ENCODE data around the gene CCDC40.

DNA sequence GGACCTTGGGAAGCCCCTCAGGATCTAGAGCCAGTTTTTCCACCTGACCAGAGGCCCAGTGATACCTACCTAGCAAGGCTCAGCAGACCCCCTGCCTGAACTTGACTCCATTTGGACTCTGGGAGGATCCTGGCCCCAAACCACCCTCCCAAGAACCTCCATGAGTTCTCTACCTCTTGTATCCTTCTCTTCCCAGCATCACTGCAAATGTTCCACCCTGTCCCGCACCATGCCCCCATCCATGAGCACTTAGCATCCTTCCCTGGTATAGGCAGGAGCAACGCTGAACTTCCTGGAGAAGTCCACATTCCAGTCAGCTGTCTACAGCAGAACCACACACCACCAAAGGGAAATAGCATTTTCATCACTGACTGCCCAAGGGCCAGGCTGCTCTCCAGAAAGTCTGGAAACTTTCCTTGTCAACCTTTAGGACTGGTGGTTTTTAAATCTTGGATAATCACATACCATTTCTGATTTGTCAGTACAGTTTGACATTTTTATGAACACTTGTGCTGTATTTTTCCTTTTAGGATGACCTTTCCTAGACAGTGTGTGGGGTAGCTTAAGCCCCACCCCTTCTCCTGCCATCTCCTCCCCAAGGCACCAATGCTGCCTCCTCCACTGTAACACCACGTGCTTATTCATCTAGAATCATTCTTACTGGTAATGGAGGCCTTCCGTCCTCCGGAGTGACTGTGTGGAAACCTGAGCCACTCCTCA lies 96.6 kb downstream of the CCDC40 start:
- TF ChIP-seq, protein P1, sequence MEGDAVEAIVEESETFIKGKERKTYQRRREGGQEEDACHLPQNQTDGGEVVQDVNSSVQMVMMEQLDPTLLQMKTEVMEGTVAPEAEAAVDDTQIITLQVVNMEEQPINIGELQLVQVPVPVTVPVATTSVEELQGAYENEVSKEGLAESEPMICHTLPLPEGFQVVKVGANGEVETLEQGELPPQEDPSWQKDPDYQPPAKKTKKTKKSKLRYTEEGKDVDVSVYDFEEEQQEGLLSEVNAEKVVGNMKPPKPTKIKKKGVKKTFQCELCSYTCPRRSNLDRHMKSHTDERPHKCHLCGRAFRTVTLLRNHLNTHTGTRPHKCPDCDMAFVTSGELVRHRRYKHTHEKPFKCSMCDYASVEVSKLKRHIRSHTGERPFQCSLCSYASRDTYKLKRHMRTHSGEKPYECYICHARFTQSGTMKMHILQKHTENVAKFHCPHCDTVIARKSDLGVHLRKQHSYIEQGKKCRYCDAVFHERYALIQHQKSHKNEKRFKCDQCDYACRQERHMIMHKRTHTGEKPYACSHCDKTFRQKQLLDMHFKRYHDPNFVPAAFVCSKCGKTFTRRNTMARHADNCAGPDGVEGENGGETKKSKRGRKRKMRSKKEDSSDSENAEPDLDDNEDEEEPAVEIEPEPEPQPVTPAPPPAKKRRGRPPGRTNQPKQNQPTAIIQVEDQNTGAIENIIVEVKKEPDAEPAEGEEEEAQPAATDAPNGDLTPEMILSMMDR (IDR thresholded peaks at IDR 0.05): no peak
- no peak for TF ChIP-seq POLR2A (IDR thresholded peaks at IDR 0.05)

Data from adrenal gland (tissue), 5 donors.